Smooth muscle cell (in vitro differentiated cells): ENCODE data around the gene PTBP2. TPM values are rescaled to one million over a fixed set of nuclear protein-coding genes. Genes with fewer than 3 reads are reported as not detected.

ENCODE experiments used
- DNase-seq: peaks from one replicate; lab custom pipeline; 2025; ENCODE audit not compliant: unreplicated experiment; lab: John Stamatoyannopoulos, UW
- H2AFZ ChIP-seq: fragments of 200-600 bp; sonication (generic); 2 replicates; pipeline ENCODE4 v1.6.0; 2016; ENCODE audit warnings: antibody characterized with exemption, low read depth, mild to moderate bottlenecking
- H3F3A ChIP-seq: fragments of 200-600 bp; sonication (generic); 2 replicates; pipeline ENCODE4 v1.6.0; 2017; ENCODE audit warnings: antibody characterized with exemption, low read depth
- H3K27ac ChIP-seq: fragments of 200-600 bp; sonication (generic); 2 replicates; pipeline ENCODE4 v1.5.1; 2016; ENCODE audit warnings: low read depth, mild to moderate bottlenecking
- H3K27me3 ChIP-seq: fragments of 200-600 bp; sonication (generic); 2 replicates; pipeline ENCODE4 v1.6.1; 2016; ENCODE audit warnings: low read depth, mild to moderate bottlenecking
- H3K36me3 ChIP-seq: fragments of 200-600 bp; sonication (generic); 2 replicates; pipeline ENCODE4 v1.5.1; 2016; ENCODE audit warnings: low read depth
- H3K4me1 ChIP-seq: fragments of 200-600 bp; sonication (generic); 2 replicates; pipeline ENCODE4 v1.5.1; 2016; ENCODE audit warnings: low read depth
- H3K4me2 ChIP-seq: fragments of 200-600 bp; sonication (generic); 2 replicates; pipeline ENCODE4 v1.6.0; 2016; ENCODE audit warnings: mild to moderate bottlenecking
- H3K4me3 ChIP-seq: fragments of 200-600 bp; sonication (generic); 2 replicates; pipeline ENCODE4 v1.5.1; 2016; ENCODE audit warnings: mild to moderate bottlenecking
- H3K79me2 ChIP-seq: fragments of 200-600 bp; sonication (generic); 2 replicates; pipeline ENCODE4 v1.6.0; 2016; ENCODE audit warnings: low read depth, mild to moderate bottlenecking
- H3K9ac ChIP-seq: fragments of 200-600 bp; sonication (generic); 2 replicates; pipeline ENCODE4 v1.6.0; 2016; ENCODE audit warnings: low read depth
- H3K9me3 ChIP-seq: fragments of 200-600 bp; sonication (generic); replicated peaks from 2 replicates; pipeline ENCODE4 v1.5.1; 2016; ENCODE audit warnings: low read depth
- H4K20me1 ChIP-seq: fragments of 200-600 bp; sonication (generic); 2 replicates; pipeline ENCODE4 v1.6.0; 2016; ENCODE audit warnings: low read depth
- WGBS: methylation state at CpG from one replicate; pipeline ENCODE4 v1.1.7; 2016; ENCODE audit warnings: low lambda C conversion rate; 5-methylcytosine and 5-hydroxymethylcytosine counted together
- polyA plus RNA-seq: library from polyadenylated mRNA; unstranded; fragments of >200 nt; fragmentation: Nextera tagmentation; extraction: Ambion mirVana; gene quantifications from 2 replicates; pipeline ENCODE4 v1.2.1, GENCODE V29; 2016
- total RNA-seq: library from RNA; depleted of rRNA; stranded (reverse); fragments of >200 nt; gene quantifications from 2 replicates; pipeline ENCODE4 v1.2.3, GENCODE V29; 2014
- TF ChIP-seq, protein P1 (sequence below): fragments of 200-600 bp; sonication (generic); IDR thresholded peaks from 2 replicates; pipeline ENCODE4 v1.5.1; 2017; ENCODE audit warnings: borderline replicate concordance, mild to moderate bottlenecking, antibody characterized with exemption; ENCODE audit not compliant: insufficient read depth, poor library complexity, severe bottlenecking

The PTBP2 gene
- total and polyA plus RNA-seq, 2 experiments from 2014 or later: 3.3 to 69.7 TPM

DNA sequence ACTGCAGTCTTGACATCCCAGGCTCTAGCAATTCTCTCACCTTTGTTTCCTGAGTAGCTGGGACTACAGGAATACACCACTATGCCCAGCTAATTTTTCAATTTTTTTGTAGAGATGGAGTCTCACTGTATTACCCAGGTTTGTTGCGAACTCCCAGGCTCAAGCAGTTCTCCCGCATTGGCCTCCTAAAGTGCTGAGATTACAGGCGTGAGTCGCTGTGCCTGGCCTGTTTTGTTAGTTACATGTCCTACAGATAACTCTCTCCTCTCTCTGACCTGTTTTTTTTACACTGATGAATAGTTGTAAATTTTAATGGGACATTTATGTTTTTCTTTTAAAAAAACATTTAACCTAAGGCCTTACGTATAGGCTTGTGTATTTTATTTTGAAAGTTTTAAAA lies 19.8 kb downstream of the PTBP2 start:
- peaks cover 91% of the 10 kb centered on the region for H4K20me1 ChIP-seq

DNA sequence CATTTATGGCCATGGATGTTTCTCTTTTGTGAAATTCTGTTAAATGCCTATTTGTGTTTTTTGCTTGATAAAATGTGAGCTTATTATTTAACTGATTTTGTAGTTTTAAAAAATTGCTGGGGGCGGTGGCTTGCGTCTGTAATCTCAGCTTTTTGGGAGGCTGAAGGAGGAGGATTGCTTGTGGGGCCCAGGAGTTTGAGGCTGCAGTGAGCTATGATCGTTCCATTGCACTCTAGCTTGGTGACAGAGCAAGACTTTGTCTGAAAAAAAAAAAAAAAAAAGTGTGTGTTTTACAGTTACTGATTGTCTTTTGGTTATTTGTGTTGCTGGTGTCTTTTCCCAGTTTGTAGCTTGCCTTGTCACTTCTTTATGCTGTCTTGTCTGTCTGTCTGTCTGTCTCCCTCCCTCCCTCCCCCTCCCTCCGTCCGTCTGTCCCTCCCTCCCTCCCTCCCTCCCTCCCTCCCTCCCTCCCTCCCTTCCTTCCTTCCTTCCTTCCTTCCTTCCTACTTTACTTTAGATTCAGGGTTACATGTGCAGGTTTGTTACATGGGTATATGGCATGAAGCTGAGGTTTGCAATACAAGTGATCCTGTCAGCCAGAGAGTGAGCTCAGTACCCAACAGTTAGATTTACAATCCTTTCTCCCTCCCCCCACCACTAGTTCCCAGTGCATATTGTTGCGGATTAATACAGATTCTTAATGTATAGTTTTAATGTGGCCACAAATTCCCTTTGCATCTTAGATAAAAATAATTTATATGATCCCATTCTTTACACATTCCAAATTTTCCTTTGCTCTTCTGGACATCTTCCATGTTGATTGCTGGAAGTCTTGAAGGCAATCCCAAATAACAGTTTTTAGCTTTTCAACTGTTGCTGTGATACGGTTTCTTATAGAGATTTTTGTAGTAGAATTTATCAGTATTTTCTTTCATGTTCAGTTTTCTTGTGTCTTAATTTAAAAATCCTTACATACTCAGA lies 25.1 kb downstream of the PTBP2 start:
- Histone ChIP-seq H3K4me3 (no peak overlapping the region), H3K4me1 (peaks cover 22% of the 10 kb centered on the region), H3K4me2 (no peak overlapping the region), H3K79me2 (peaks cover 97% of the 10 kb centered on the region), H3K27me3 (no peaks in the 10 kb centered on the region), H3K9ac (no peak overlapping the region), H3F3A (no peaks in the 10 kb centered on the region), H3K27ac (no peak overlapping the region), H3K36me3 (peaks cover under 1% of the 10 kb centered on the region), H2AFZ (no peak overlapping the region), H3K9me3 (no peaks in the 10 kb centered on the region), H4K20me1 (peaks cover 97% of the 10 kb centered on the region)
- no peak for DNase-seq
- TF ChIP-seq, protein P1, sequence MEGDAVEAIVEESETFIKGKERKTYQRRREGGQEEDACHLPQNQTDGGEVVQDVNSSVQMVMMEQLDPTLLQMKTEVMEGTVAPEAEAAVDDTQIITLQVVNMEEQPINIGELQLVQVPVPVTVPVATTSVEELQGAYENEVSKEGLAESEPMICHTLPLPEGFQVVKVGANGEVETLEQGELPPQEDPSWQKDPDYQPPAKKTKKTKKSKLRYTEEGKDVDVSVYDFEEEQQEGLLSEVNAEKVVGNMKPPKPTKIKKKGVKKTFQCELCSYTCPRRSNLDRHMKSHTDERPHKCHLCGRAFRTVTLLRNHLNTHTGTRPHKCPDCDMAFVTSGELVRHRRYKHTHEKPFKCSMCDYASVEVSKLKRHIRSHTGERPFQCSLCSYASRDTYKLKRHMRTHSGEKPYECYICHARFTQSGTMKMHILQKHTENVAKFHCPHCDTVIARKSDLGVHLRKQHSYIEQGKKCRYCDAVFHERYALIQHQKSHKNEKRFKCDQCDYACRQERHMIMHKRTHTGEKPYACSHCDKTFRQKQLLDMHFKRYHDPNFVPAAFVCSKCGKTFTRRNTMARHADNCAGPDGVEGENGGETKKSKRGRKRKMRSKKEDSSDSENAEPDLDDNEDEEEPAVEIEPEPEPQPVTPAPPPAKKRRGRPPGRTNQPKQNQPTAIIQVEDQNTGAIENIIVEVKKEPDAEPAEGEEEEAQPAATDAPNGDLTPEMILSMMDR: no peak
- 95% methylated on average over 5 of the region's 7 CpGs for WGBS

More for the DNA sequence above, 19.8 kb downstream of the PTBP2 start:
- TF ChIP-seq, protein P1: no peak
- no peak overlapping the region for H3K27ac ChIP-seq
- H2AFZ ChIP-seq: no peak overlapping the region
- no peak overlapping the region for H3K4me3 ChIP-seq
- H3K36me3 ChIP-seq: no peaks in the 10 kb centered on the region
- H3K9me3 ChIP-seq: no peaks in the 10 kb centered on the region
- no peaks in the 10 kb centered on the region for H3K4me1 ChIP-seq
- H3K79me2 ChIP-seq: peaks cover 100% of the 10 kb centered on the region
- no peaks in the 10 kb centered on the region for H3K27me3 ChIP-seq
- 53% methylated on average over 5 of the region's 5 CpGs for WGBS
- H3F3A ChIP-seq: no peaks in the 10 kb centered on the region
- H3K4me2 ChIP-seq: no peak overlapping the region
- DNase-seq: no peak
- no peak overlapping the region for H3K9ac ChIP-seq

DNA sequence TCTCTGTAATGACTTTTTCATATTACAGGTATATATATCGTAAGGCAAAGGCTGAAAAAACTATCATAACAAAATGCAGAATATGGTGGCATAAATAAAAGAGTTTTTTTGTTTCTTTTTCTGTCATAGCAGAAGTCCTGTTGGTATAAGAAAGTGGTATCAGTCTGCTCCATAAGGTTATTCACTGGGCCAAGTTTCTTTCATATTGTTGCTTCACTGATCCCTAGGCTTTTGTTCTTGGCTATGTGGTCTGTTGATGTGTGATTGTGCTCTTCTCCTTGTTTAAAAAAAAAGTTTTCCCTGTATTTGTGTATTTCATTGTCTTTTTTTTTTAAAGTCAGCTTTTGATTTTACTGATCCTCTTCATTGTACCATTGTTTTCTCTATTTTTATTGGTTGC lies 26.0 kb downstream of the PTBP2 start:
- no peak overlapping the region for H3K27ac ChIP-seq
- TF ChIP-seq, protein P1: no peak

More for the DNA sequence above, 26.0 kb downstream of the PTBP2 start:
- DNase-seq: no peak
- Histone ChIP-seq H3K36me3 (peaks cover 9% of the 10 kb centered on the region), H4K20me1 (peaks cover 95% of the 10 kb centered on the region), H2AFZ (no peak overlapping the region), H3K9me3 (no peaks in the 10 kb centered on the region), H3K27me3 (no peaks in the 10 kb centered on the region), H3K9ac (no peak overlapping the region), H3K4me3 (no peak overlapping the region), H3K4me2 (no peak overlapping the region), H3K79me2 (peaks cover 97% of the 10 kb centered on the region), H3F3A (no peaks in the 10 kb centered on the region), H3K4me1 (peaks cover 22% of the 10 kb centered on the region)
- WGBS: 100% methylated on average over 1 of the region's 1 CpG
